HUES48 (cell line): Measurements from ENCODE around the gene CDH13.

ENCODE experiments used
- H3K27ac ChIP-seq: one replicate; pipeline ENCODE4 v1.7.0; 2013; ENCODE audit warnings: low read depth, low read length, inconsistent platforms
- H3K27me3 ChIP-seq: 2 replicates; pipeline ENCODE4 v1.6.1; 2013; ENCODE audit warnings: mild to moderate bottlenecking, low read length; ENCODE audit not compliant: control insufficient read depth, insufficient read depth
- H3K36me3 ChIP-seq: 2 replicates; pipeline ENCODE4 v1.6.1; 2013; ENCODE audit warnings: low read length; ENCODE audit not compliant: control insufficient read depth, insufficient read depth
- H3K4me1 ChIP-seq: 2 replicates; pipeline ENCODE4 v1.6.1; 2013; ENCODE audit warnings: mild to moderate bottlenecking, low read length; ENCODE audit not compliant: control insufficient read depth, insufficient read depth
- H3K4me3 ChIP-seq: 2 replicates; pipeline ENCODE4 v1.5.1; 2013; ENCODE audit warnings: mild to moderate bottlenecking, low read depth, low read length
- H3K9ac ChIP-seq: 2 replicates; pipeline ENCODE4 v1.6.1; 2013; ENCODE audit warnings: mild to moderate bottlenecking, low read depth, low read length, moderate library complexity
- H3K9me3 ChIP-seq: 2 replicates; pipeline ENCODE4 v1.6.1; 2013; ENCODE audit warnings: low read length; ENCODE audit not compliant: control insufficient read depth, insufficient read depth

Gene CDH13

GRCh38 chr16:82626791-82627261 is at the start of gene CDH13:
CDH13 (plus strand) TSS chr16:82626969.
- no peaks in the 10 kb centered on the region for H3K9me3 ChIP-seq
- H3K36me3 ChIP-seq: no peaks in the 10 kb centered on the region
- H3K27ac ChIP-seq: no peak within 1 kb of the TSS
- 0 out of 2 replicates have a peak within 1 kb of the TSS, but pooled peaks have one; percentile 24 for H3K9ac ChIP-seq
- peak within 1 kb of the TSS; percentile 69 for H3K4me3 ChIP-seq
- peaks cover 58% of the 10 kb centered on the region for H3K27me3 ChIP-seq
- peaks cover 33% of the 10 kb centered on the region for H3K4me1 ChIP-seq

- H3K36me3 ChIP-seq: no peaks in the 10 kb centered on the region
- H3K27ac ChIP-seq: no peak overlapping the region
- no peaks in the 10 kb centered on the region for H3K4me1 ChIP-seq
- no peak overlapping the region for H3K9ac ChIP-seq
- no peak overlapping the region for H3K4me3 ChIP-seq
- H3K27me3 ChIP-seq: no peaks in the 10 kb centered on the region
- H3K9me3 ChIP-seq: no peaks in the 10 kb centered on the region
Measured at GRCh38 chr16:82580298-82580890, 46.4 kb upstream of the CDH13 start.

DNA sequence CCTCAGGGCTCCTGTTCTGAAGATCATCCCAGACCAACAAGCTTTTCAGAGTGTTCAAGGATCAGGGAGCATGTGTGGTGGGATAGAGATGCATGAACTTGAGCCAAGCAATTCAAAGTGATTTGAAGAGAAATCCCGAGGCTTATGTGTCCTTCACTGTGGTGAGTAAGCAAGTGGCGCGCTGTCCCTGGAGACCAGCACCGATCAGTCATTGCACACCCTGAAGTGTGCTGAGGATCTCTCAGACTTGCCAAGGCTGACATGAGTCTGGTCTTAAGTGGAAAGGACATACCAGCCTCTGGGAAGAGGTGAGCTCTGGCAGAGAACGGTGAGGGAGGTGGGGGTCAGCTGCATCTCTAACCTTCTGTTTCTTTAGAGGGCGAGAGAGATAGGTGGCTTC is 43.8 kb upstream of the CDH13 start:
- H3K4me3 ChIP-seq: no peak overlapping the region
- H3K36me3 ChIP-seq: no peaks in the 10 kb centered on the region
- no peaks in the 10 kb centered on the region for H3K27me3 ChIP-seq
- no peak overlapping the region for H3K27ac ChIP-seq
- no peak overlapping the region for H3K9ac ChIP-seq
- no peaks in the 10 kb centered on the region for H3K4me1 ChIP-seq
- no peaks in the 10 kb centered on the region for H3K9me3 ChIP-seq

DNA sequence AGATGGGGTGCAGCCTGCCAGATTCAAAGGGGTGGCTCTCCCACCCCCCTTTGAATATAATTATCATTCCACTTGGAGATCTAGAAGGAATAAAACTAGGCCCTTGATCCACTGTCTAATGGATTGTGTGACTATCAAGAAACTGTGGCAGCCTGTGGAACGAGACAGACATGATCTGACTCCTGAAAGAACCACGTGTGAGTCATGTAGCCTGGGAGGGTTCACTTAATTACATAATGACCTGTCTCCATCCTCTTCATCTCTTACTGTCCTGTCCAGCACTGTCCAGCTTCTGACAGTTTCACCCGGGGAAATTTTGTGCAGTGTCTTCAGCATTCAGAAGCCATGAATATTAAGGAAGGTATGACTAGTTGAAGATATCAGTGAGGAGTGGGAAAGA is 43.3 kb upstream of the CDH13 start:
- Histone ChIP-seq H3K9ac (no peak overlapping the region), H3K4me1 (no peaks in the 10 kb centered on the region), H3K27ac (no peak overlapping the region), H3K4me3 (no peak overlapping the region), H3K36me3 (no peaks in the 10 kb centered on the region), H3K27me3 (no peaks in the 10 kb centered on the region), H3K9me3 (no peaks in the 10 kb centered on the region)

DNA sequence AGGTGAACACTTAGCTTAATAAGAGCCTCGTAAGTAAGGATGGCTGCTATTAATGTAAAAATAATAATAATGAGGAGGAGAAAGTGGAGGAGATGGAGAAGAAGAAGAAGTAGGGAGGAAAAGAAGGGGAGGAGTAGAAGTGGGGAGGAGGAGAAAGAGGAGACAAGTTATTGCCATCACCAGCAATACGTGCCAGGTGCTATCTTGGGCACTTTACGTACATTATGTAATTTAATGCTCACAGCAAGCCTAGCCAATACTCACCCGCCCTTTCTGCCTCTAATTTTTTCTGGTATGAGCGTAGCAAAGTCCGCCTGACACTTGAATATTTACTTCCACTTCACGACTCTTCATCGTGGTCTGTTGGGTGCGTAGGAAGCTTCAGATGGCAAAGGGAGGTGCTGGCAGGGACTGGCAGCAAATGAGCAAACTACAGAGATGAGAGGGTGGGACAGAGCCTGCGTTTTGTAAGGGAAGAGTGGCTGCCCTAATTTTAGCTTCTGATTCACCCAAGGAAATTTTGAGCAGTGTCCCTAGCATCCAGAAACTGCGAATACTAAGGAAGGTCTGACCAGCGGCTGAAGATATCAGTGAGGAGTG is 42.1 kb upstream of the CDH13 start:
- Histone ChIP-seq H3K4me1 (no peaks in the 10 kb centered on the region), H3K9ac (no peak overlapping the region), H3K36me3 (no peaks in the 10 kb centered on the region), H3K9me3 (no peaks in the 10 kb centered on the region), H3K4me3 (no peak overlapping the region), H3K27ac (no peak overlapping the region), H3K27me3 (no peaks in the 10 kb centered on the region)

- H3K9ac ChIP-seq: no peak overlapping the region
- no peaks in the 10 kb centered on the region for H3K36me3 ChIP-seq
- H3K27me3 ChIP-seq: no peaks in the 10 kb centered on the region
- no peaks in the 10 kb centered on the region for H3K4me1 ChIP-seq
- H3K9me3 ChIP-seq: no peaks in the 10 kb centered on the region
- H3K4me3 ChIP-seq: no peak overlapping the region
- H3K27ac ChIP-seq: no peak overlapping the region
Measured at GRCh38 chr16:82585675-82586074, 41.1 kb upstream of the CDH13 start.

- Histone ChIP-seq H3K27me3 (no peaks in the 10 kb centered on the region), H3K27ac (no peak overlapping the region), H3K4me1 (no peaks in the 10 kb centered on the region), H3K4me3 (no peak overlapping the region), H3K36me3 (no peaks in the 10 kb centered on the region), H3K9me3 (no peaks in the 10 kb centered on the region), H3K9ac (no peak overlapping the region)
Measured at GRCh38 chr16:82586130-82586529, 40.6 kb upstream of the CDH13 start.

- Histone ChIP-seq H3K4me3 (no peak overlapping the region), H3K36me3 (no peaks in the 10 kb centered on the region), H3K27ac (no peak overlapping the region), H3K9me3 (no peaks in the 10 kb centered on the region), H3K4me1 (no peaks in the 10 kb centered on the region), H3K9ac (no peak overlapping the region), H3K27me3 (no peaks in the 10 kb centered on the region)
Measured at GRCh38 chr16:82587289-82587688, 39.5 kb upstream of the CDH13 start.

- Histone ChIP-seq H3K27me3 (no peaks in the 10 kb centered on the region), H3K9ac (no peak overlapping the region), H3K27ac (no peak overlapping the region), H3K4me1 (no peaks in the 10 kb centered on the region), H3K4me3 (no peak overlapping the region), H3K9me3 (no peaks in the 10 kb centered on the region), H3K36me3 (no peaks in the 10 kb centered on the region)
Measured at GRCh38 chr16:82589407-82589806, 37.4 kb upstream of the CDH13 start.

DNA sequence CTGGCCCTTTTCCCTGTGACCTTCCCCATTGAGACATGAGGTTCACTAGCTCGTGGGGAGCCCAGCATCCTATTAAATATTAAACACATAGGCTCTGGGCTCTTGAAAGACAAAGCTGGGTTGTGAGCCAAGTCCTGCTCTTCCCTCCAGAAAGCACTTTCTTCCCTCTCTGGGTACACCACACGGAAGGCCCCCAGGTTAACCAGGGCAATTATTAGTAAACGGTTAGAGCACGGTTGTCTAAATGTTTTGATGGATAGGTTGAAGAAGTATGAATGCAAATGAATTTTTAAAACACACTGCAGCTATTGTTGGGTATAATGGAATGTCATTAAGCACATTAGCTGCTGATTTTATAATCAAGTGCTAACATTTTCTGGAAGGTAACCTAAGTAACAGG is 32.7 kb upstream of the CDH13 start:
- Histone ChIP-seq H3K36me3 (no peaks in the 10 kb centered on the region), H3K27me3 (no peaks in the 10 kb centered on the region), H3K27ac (no peak overlapping the region), H3K9me3 (peaks cover 9% of the 10 kb centered on the region), H3K9ac (no peak overlapping the region), H3K4me1 (no peaks in the 10 kb centered on the region), H3K4me3 (no peak overlapping the region)

- Histone ChIP-seq H3K27me3 (no peaks in the 10 kb centered on the region), H3K4me3 (no peak overlapping the region), H3K4me1 (peaks cover 12% of the 10 kb centered on the region), H3K27ac (no peak overlapping the region), H3K36me3 (no peaks in the 10 kb centered on the region), H3K9ac (no peak overlapping the region), H3K9me3 (peaks cover 26% of the 10 kb centered on the region)
Measured at GRCh38 chr16:82598771-82599170, 28.0 kb upstream of the CDH13 start.
